ENCODE data around the gene SMYD3. TPM values are rescaled to one million over a fixed set of nuclear protein-coding genes. Genes with fewer than 3 reads are reported as not detected.
A peak's percentile ranks its signal among the peaks of the same experiment; 100 is the strongest.
"Not testable (repeated sequence)": the region's sequence is repeated elsewhere in the genome, so short reads cannot be mapped to it uniquely, and the experiment has no call there.

Gene SMYD3
- total RNA-seq, 1 donor from 2014 or later = 23.9 TPM

GRCh38 chr1:246329900-246330299 lies 177.2 kb downstream of the SMYD3 start:
- intact Hi-C loops (cut with micrococcal nuclease) = loop anchor here (1.0 to 10.0 kb wide), 7 partner anchors 8 to 1495 kb away; partner anchors contain the start of genes COX20, NLRP3 and SCCPDH
- peaks cover 39% of the 10 kb centered on the region for H3K4me1 Mint-ChIP-seq
- H3K4me3 Mint-ChIP-seq = peak overlapping the region; percentile 36
- peak overlapping the region; percentile 73 for H3K27ac Mint-ChIP-seq
- peak; percentile 82 for DNase-seq
- peaks cover 35% of the 10 kb centered on the region for H3K36me3 Mint-ChIP-seq (ENCODE audit: low read depth)
- H3K27me3 Mint-ChIP-seq = no peaks in the 10 kb centered on the region
- peaks cover 3% of the 10 kb centered on the region for H3K9me3 Mint-ChIP-seq

- H3K27ac Mint-ChIP-seq = peak overlapping the region; percentile 37
- H3K4me3 Mint-ChIP-seq = not testable (repeated sequence)
These were observed 177.8 kb downstream of the SMYD3 start for GRCh38 chr1:246329292-246329691.

GRCh38 chr1:246324711-246325110 lies 182.4 kb downstream of the SMYD3 start:
- no peaks in the 10 kb centered on the region for H3K27me3 Mint-ChIP-seq

More at GRCh38 chr1:246329292-246329691, 177.8 kb downstream of the SMYD3 start:
- H3K9me3 Mint-ChIP-seq, H3K27me3 Mint-ChIP-seq, DNase-seq: not testable (repeated sequence)
- peaks cover 33% of the 10 kb centered on the region for H3K36me3 Mint-ChIP-seq (ENCODE audit: low read depth)
- H3K4me1 Mint-ChIP-seq = peaks cover 39% of the 10 kb centered on the region
- intact Hi-C loops (cut with micrococcal nuclease) = loop anchor here (1.0 kb wide), 1 partner anchor 36 kb away; no protein-coding TSS in a partner anchor

GRCh38 chr1:246324033-246324432 lies 183.0 kb downstream of the SMYD3 start:
- H3K27ac Mint-ChIP-seq; DNase-seq; H3K27me3 Mint-ChIP-seq; H3K4me3 Mint-ChIP-seq; H3K4me1 Mint-ChIP-seq; intact Hi-C loops (cut with micrococcal nuclease); H3K9me3 Mint-ChIP-seq: not testable (repeated sequence)
- peaks cover 10% of the 10 kb centered on the region for H3K36me3 Mint-ChIP-seq (ENCODE audit: low read depth)

More at GRCh38 chr1:246324711-246325110, 182.4 kb downstream of the SMYD3 start:
- H3K9me3 Mint-ChIP-seq = peaks cover 2% of the 10 kb centered on the region
- no peak overlapping the region for H3K27ac Mint-ChIP-seq
- intact Hi-C loops (cut with micrococcal nuclease) = no loop called here
- no peak for DNase-seq
- peaks cover 2% of the 10 kb centered on the region for H3K4me1 Mint-ChIP-seq
- no peak overlapping the region for H3K4me3 Mint-ChIP-seq
- H3K36me3 Mint-ChIP-seq (ENCODE audit: low read depth) = peaks cover 13% of the 10 kb centered on the region

GRCh38 chr1:246320286-246320685 lies 186.8 kb downstream of the SMYD3 start:
- intact Hi-C loops (cut with micrococcal nuclease) = no loop called here
- Mint-ChIP-seq H3K9me3 (no peaks in the 10 kb centered on the region), H3K27ac (no peak overlapping the region), H3K27me3 (no peaks in the 10 kb centered on the region), H3K4me3 (no peak overlapping the region), H3K4me1 (no peaks in the 10 kb centered on the region), H3K36me3 (ENCODE audit: low read depth) (peaks cover 1% of the 10 kb centered on the region)
- DNase-seq = no peak

- intact Hi-C loops (cut with micrococcal nuclease) = no loop called here
- no peaks in the 10 kb centered on the region for H3K4me1 Mint-ChIP-seq
- H3K4me3 Mint-ChIP-seq = no peak overlapping the region
- no peaks in the 10 kb centered on the region for H3K9me3 Mint-ChIP-seq
- DNase-seq = no peak
- H3K36me3 Mint-ChIP-seq (ENCODE audit: low read depth) = peaks cover 1% of the 10 kb centered on the region
- no peak overlapping the region for H3K27ac Mint-ChIP-seq
- H3K27me3 Mint-ChIP-seq = no peaks in the 10 kb centered on the region
These were observed 187.9 kb downstream of the SMYD3 start for GRCh38 chr1:246319083-246319714.

- Mint-ChIP-seq H3K27ac (no peak overlapping the region), H3K4me3 (no peak overlapping the region), H3K36me3 (ENCODE audit: low read depth) (peaks cover 1% of the 10 kb centered on the region), H3K4me1 (no peaks in the 10 kb centered on the region), H3K9me3 (no peaks in the 10 kb centered on the region), H3K27me3 (no peaks in the 10 kb centered on the region)
- no peak for DNase-seq
- intact Hi-C loops (cut with micrococcal nuclease) = no loop called here
These were observed 188.5 kb downstream of the SMYD3 start for GRCh38 chr1:246318622-246319021.

GRCh38 chr1:246318036-246318359 lies 189.1 kb downstream of the SMYD3 start:
- no peaks in the 10 kb centered on the region for H3K27me3 Mint-ChIP-seq
- H3K27ac Mint-ChIP-seq = no peak overlapping the region
- H3K9me3 Mint-ChIP-seq = no peaks in the 10 kb centered on the region
- no peaks in the 10 kb centered on the region for H3K4me1 Mint-ChIP-seq
- peaks cover 1% of the 10 kb centered on the region for H3K36me3 Mint-ChIP-seq (ENCODE audit: low read depth)
- DNase-seq = no peak
- intact Hi-C loops (cut with micrococcal nuclease) = no loop called here
- no peak overlapping the region for H3K4me3 Mint-ChIP-seq

- H3K27me3 Mint-ChIP-seq = no peaks in the 10 kb centered on the region
- H3K4me3 Mint-ChIP-seq = no peak overlapping the region
- intact Hi-C loops (cut with micrococcal nuclease) = no loop called here
- no peak for DNase-seq
- H3K4me1 Mint-ChIP-seq = no peaks in the 10 kb centered on the region
- H3K27ac Mint-ChIP-seq = no peak overlapping the region
- H3K36me3 Mint-ChIP-seq (ENCODE audit: low read depth) = peaks cover 1% of the 10 kb centered on the region
- H3K9me3 Mint-ChIP-seq = no peaks in the 10 kb centered on the region
These were observed 189.6 kb downstream of the SMYD3 start for GRCh38 chr1:246317332-246318035.

GRCh38 chr1:246311461-246311860 lies 195.6 kb downstream of the SMYD3 start:
- no peaks in the 10 kb centered on the region for H3K9me3 Mint-ChIP-seq
- H3K27ac Mint-ChIP-seq = no peak overlapping the region
- H3K4me1 Mint-ChIP-seq = no peaks in the 10 kb centered on the region
- no peak for DNase-seq
- intact Hi-C loops (cut with micrococcal nuclease) = no loop called here
- H3K36me3 Mint-ChIP-seq (ENCODE audit: low read depth) = no peaks in the 10 kb centered on the region
- H3K27me3 Mint-ChIP-seq = no peaks in the 10 kb centered on the region
- no peak overlapping the region for H3K4me3 Mint-ChIP-seq

GRCh38 chr1:246309247-246309884 lies 197.7 kb downstream of the SMYD3 start:
- H3K4me3 Mint-ChIP-seq = no peak overlapping the region
- H3K36me3 Mint-ChIP-seq (ENCODE audit: low read depth) = no peaks in the 10 kb centered on the region
- intact Hi-C loops (cut with micrococcal nuclease) = no loop called here
- no peaks in the 10 kb centered on the region for H3K4me1 Mint-ChIP-seq
- H3K27ac Mint-ChIP-seq = no peak overlapping the region
- no peak for DNase-seq
- no peaks in the 10 kb centered on the region for H3K9me3 Mint-ChIP-seq
- H3K27me3 Mint-ChIP-seq = no peaks in the 10 kb centered on the region

- H3K4me3 Mint-ChIP-seq = no peak overlapping the region
- no peaks in the 10 kb centered on the region for H3K27me3 Mint-ChIP-seq
These were observed 198.5 kb downstream of the SMYD3 start for GRCh38 chr1:246308533-246309075.

GRCh38 chr1:246306415-246307037 lies 200.6 kb downstream of the SMYD3 start:
- Mint-ChIP-seq H3K9me3 (no peaks in the 10 kb centered on the region), H3K27ac (no peak overlapping the region), H3K27me3 (no peaks in the 10 kb centered on the region), H3K4me3 (no peak overlapping the region), H3K36me3 (ENCODE audit: low read depth) (no peaks in the 10 kb centered on the region), H3K4me1 (no peaks in the 10 kb centered on the region)
- DNase-seq = no peak
- intact Hi-C loops (cut with micrococcal nuclease) = no loop called here

More at GRCh38 chr1:246308533-246309075, 198.5 kb downstream of the SMYD3 start:
- no peak overlapping the region for H3K27ac Mint-ChIP-seq
- intact Hi-C loops (cut with micrococcal nuclease) = no loop called here
- no peaks in the 10 kb centered on the region for H3K4me1 Mint-ChIP-seq
- no peak for DNase-seq
- H3K9me3 Mint-ChIP-seq = no peaks in the 10 kb centered on the region
- no peaks in the 10 kb centered on the region for H3K36me3 Mint-ChIP-seq (ENCODE audit: low read depth)

Data from activated CD4-positive, alpha-beta T cell treated with anti-CD3 and anti-CD28 coated beads, Interleukin-2, amount 10 ng/mL, durations not matched to agents 24 days and 14 days (primary cell).